GM18505 (cell line): ENCODE measurements around the gene MAN2A1.
A peak's percentile ranks its signal among the peaks of the same experiment; 100 is the strongest.

ENCODE experiments used
- ATAC-seq: cut with Tn5 transposase; IDR thresholded peaks from one replicate; pipeline ENCODE4 v1.9.1; 2021; ENCODE audit not compliant: unreplicated experiment
- POLR2A ChIP-seq: IDR thresholded peaks from 4 replicates; pipeline ENCODE4 v1.6.1; 2011; ENCODE audit warnings: borderline replicate concordance; ENCODE audit not compliant: insufficient read depth, insufficient read length; ENCODE audit errors: extremely low read depth

The MAN2A1 gene

GRCh38 chr5:109767997-109768396 lies 78.3 kb downstream of the MAN2A1 start:
- ATAC-seq, result no peak
- no peak for TF ChIP-seq POLR2A

GRCh38 chr5:109769597-109770291 lies 80.0 kb downstream of the MAN2A1 start:
- no peak for ATAC-seq
- TF ChIP-seq POLR2A, result no peak

- TF ChIP-seq POLR2A, result no peak
- ATAC-seq, result no peak
These were observed 85.4 kb downstream of the MAN2A1 start for GRCh38 chr5:109775130-109775529.

GRCh38 chr5:109779036-109779735 lies 89.5 kb downstream of the MAN2A1 start:
- ATAC-seq, result no peak
- TF ChIP-seq POLR2A, result no peak

GRCh38 chr5:109784687-109785086 lies 95.0 kb downstream of the MAN2A1 start:
- no peak for TF ChIP-seq POLR2A
- ATAC-seq, result no peak

- ATAC-seq, result no peak
- TF ChIP-seq POLR2A, result no peak
These were observed 96.6 kb downstream of the MAN2A1 start for GRCh38 chr5:109786206-109786855.

- ATAC-seq, result peak; percentile 89
- no peak for TF ChIP-seq POLR2A
These were observed 98.9 kb downstream of the MAN2A1 start for GRCh38 chr5:109788596-109788995.

- no peak for ATAC-seq
- no peak for TF ChIP-seq POLR2A
These were observed 102.9 kb downstream of the MAN2A1 start for GRCh38 chr5:109792613-109793012.

- no peak for TF ChIP-seq POLR2A
- no peak for ATAC-seq
These were observed 114.1 kb downstream of the MAN2A1 start for GRCh38 chr5:109803854-109804253.

GRCh38 chr5:109805472-109805871 lies 115.7 kb downstream of the MAN2A1 start:
- TF ChIP-seq POLR2A, result no peak
- ATAC-seq, result no peak

- no peak for TF ChIP-seq POLR2A
- ATAC-seq, result no peak
These were observed 116.2 kb downstream of the MAN2A1 start for GRCh38 chr5:109805883-109806282.

GRCh38 chr5:109812698-109813097 lies 123.0 kb downstream of the MAN2A1 start:
- TF ChIP-seq POLR2A, result no peak

GRCh38 chr5:109816732-109817131 lies 127.0 kb downstream of the MAN2A1 start:
- no peak for ATAC-seq
- no peak for TF ChIP-seq POLR2A

More at GRCh38 chr5:109812698-109813097, 123.0 kb downstream of the MAN2A1 start:
- ATAC-seq, result no peak

- no peak for ATAC-seq
- no peak for TF ChIP-seq POLR2A
These were observed 130.2 kb downstream of the MAN2A1 start for GRCh38 chr5:109819878-109820277.
